22Rv1 (cell line): ENCODE results near the gene CMTM5.

Experiments used
- ZFX ChIP-seq: fragments of 450-650 bp; IDR thresholded peaks from 2 replicates; pipeline ENCODE4 v1.6.1; 2017; ENCODE audit warnings: antibody characterized with exemption, borderline replicate concordance
- TF ChIP-seq, protein P1 (sequence below): fragments of 450-650 bp; IDR thresholded peaks from 2 replicates; pipeline ENCODE4 v1.5.1; 2017; ENCODE audit warnings: mild to moderate bottlenecking

DNA sequence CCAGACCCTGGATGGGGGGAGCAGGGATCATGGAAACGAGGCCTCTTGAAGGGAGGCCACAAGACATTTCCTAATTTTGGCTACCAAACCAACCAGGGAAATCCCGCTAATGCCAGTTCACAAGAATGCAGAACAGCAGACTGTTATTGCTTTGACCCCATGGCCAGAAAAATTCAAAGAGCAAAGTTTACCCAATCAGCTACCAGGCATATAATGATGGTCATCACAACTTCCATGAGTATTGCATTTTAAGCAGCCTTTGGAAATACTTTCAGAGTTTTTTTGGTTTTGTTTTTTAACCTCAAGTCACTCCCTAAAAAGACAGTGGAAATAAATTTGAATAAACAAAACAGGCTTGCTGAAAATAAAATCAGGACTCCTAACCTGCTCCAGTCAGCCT, 4.3 kb upstream of the CMTM5 start, which contains the start of gene IL25:
- TF ChIP-seq, protein P1, sequence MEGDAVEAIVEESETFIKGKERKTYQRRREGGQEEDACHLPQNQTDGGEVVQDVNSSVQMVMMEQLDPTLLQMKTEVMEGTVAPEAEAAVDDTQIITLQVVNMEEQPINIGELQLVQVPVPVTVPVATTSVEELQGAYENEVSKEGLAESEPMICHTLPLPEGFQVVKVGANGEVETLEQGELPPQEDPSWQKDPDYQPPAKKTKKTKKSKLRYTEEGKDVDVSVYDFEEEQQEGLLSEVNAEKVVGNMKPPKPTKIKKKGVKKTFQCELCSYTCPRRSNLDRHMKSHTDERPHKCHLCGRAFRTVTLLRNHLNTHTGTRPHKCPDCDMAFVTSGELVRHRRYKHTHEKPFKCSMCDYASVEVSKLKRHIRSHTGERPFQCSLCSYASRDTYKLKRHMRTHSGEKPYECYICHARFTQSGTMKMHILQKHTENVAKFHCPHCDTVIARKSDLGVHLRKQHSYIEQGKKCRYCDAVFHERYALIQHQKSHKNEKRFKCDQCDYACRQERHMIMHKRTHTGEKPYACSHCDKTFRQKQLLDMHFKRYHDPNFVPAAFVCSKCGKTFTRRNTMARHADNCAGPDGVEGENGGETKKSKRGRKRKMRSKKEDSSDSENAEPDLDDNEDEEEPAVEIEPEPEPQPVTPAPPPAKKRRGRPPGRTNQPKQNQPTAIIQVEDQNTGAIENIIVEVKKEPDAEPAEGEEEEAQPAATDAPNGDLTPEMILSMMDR: no peak
- TF ChIP-seq ZFX: no peak
